ENCODE data around the gene CNPPD1.

GRCh38 chr2:219172231-219173154 is 4.2 kb downstream of the CNPPD1 start:
- TF ChIP-seq EZH2phosphoT487 (IDR thresholded peaks at IDR 0.05) (no peak), CTCF (IDR thresholded peaks at IDR 0.05) (no peak)
